SU-DHL-6 (cell line): ENCODE data around the gene SIK2.

Source experiments
- EZH2phosphoT487 ChIP-seq: fragments of 200-600 bp; sonication (generic), shearing (Covaris generic); conservative IDR thresholded peaks from 2 replicates; pipeline ENCODE4 v1.6.1; 2018; ENCODE audit warnings: mild to moderate bottlenecking, antibody characterized with exemption, low read length, moderate library complexity, mixed read lengths
- TF ChIP-seq, protein P1 (sequence below): fragments of 200-600 bp; sonication (generic); IDR thresholded peaks from one replicate; pipeline ENCODE4 v1.5.1; 2017; ENCODE audit warnings: antibody characterized with exemption, mild to moderate bottlenecking, low read length, moderate library complexity; ENCODE audit not compliant: insufficient read depth, poor library complexity, severe bottlenecking

DNA sequence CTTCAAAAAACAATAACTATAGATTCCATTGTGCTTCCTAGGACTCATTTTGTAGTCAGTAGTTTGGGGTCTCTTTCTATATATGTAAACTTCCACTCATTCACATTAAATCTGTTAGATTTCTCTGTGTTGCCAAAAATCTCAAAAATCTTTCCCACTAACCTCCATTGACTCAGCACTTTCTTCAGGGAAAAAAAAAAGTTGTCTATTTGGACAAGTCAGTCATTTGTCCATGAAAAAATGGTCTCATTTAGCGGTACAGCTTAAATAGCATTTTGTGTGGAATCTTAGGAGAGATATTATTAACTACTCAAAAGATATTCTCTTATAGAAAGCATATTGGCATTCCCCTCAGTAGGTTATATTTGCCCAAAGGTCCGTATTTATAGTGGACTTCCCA, 82.0 kb downstream of the SIK2 start:
- no peak for TF ChIP-seq EZH2phosphoT487
- TF ChIP-seq, protein P1, sequence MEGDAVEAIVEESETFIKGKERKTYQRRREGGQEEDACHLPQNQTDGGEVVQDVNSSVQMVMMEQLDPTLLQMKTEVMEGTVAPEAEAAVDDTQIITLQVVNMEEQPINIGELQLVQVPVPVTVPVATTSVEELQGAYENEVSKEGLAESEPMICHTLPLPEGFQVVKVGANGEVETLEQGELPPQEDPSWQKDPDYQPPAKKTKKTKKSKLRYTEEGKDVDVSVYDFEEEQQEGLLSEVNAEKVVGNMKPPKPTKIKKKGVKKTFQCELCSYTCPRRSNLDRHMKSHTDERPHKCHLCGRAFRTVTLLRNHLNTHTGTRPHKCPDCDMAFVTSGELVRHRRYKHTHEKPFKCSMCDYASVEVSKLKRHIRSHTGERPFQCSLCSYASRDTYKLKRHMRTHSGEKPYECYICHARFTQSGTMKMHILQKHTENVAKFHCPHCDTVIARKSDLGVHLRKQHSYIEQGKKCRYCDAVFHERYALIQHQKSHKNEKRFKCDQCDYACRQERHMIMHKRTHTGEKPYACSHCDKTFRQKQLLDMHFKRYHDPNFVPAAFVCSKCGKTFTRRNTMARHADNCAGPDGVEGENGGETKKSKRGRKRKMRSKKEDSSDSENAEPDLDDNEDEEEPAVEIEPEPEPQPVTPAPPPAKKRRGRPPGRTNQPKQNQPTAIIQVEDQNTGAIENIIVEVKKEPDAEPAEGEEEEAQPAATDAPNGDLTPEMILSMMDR: no peak
